Measurements from ENCODE around the gene C10orf120. TPM values are rescaled to one million over a fixed set of nuclear protein-coding genes. Genes with fewer than 3 reads are reported as not detected.
A peak's percentile ranks its signal among the peaks of the same experiment; 100 is the strongest.

C10orf120 gene
- total and polyA plus RNA-seq, 10 donors = not detected

GRCh38 chr10:122706947-122707346 lies 7.3 kb upstream of the C10orf120 start:
- no peaks in the 10 kb centered on the region for H3K9me3 ChIP-seq
- 65 to 80% (median 72%) methylated on average over 4 of the region's 4 CpGs for WGBS, 5 donors
- no peak overlapping the region for H3K4me3 ChIP-seq
- no peak for DNase-seq
- H3K27ac ChIP-seq = no peak overlapping the region
- peaks cover 0 to 34% (median 3%) of the 10 kb centered on the region in 7 donors for H3K27me3 ChIP-seq (replicated peaks in 1 of 7)
- intact Hi-C loops (cut with DNase I; ENCODE audit: low total_unique reads) = no loop called here
- H3K4me1 ChIP-seq = no peaks in the 10 kb centered on the region
- TF ChIP-seq CTCF (IDR thresholded peaks at IDR 0.05 in 8 of 11, conservative IDR thresholded peaks at IDR 0.05 in 3 of 11) = no peak
- TF ChIP-seq POLR2A (IDR thresholded peaks at IDR 0.05) = no peak
- no peak for TF ChIP-seq POLR2AphosphoS5 (IDR thresholded peaks at IDR 0.05)
- no peaks in the 10 kb centered on the region for H3K36me3 ChIP-seq

GRCh38 chr10:122706467-122706866 lies 6.8 kb upstream of the C10orf120 start:
- WGBS, 5 donors = 85 to 95% (median 90%) methylated on average over 2 of the region's 2 CpGs
- no peaks in the 10 kb centered on the region for H3K4me1 ChIP-seq
- H3K27me3 ChIP-seq (replicated peaks in 1 of 7) = peaks cover 0 to 29% (median 3%) of the 10 kb centered on the region in 7 donors
- DNase-seq = no peak
- intact Hi-C loops (cut with DNase I; ENCODE audit: low total_unique reads) = no loop called here
- no peaks in the 10 kb centered on the region for H3K9me3 ChIP-seq
- TF ChIP-seq POLR2AphosphoS5 (IDR thresholded peaks at IDR 0.05) (no peak), POLR2A (IDR thresholded peaks at IDR 0.05) (no peak), CTCF (IDR thresholded peaks at IDR 0.05 in 8 of 11, conservative IDR thresholded peaks at IDR 0.05 in 3 of 11) (no peak)
- H3K27ac ChIP-seq = no peak overlapping the region
- H3K4me3 ChIP-seq = no peak overlapping the region
- no peaks in the 10 kb centered on the region for H3K36me3 ChIP-seq

GRCh38 chr10:122703483-122704448 lies 4.1 kb upstream of the C10orf120 start:
- no peak overlapping the region for H3K27ac ChIP-seq
- no peaks in the 10 kb centered on the region for H3K36me3 ChIP-seq
- H3K4me3 ChIP-seq = no peak overlapping the region
- intact Hi-C loops (cut with DNase I; ENCODE audit: low total_unique reads) = no loop called here
- 41 to 52% (median 46%) methylated on average over 9 of the region's 9 CpGs for WGBS, 5 donors
- peaks cover 0 to 8% (median 0%) of the 10 kb centered on the region in 7 donors for H3K27me3 ChIP-seq (replicated peaks in 1 of 7)
- peak; percentile 83 for DNase-seq
- H3K4me1 ChIP-seq = no peaks in the 10 kb centered on the region
- no peaks in the 10 kb centered on the region for H3K9me3 ChIP-seq
- peak in 10 of 11 experiments; percentile 41 to 77 (median 60) for TF ChIP-seq CTCF (IDR thresholded peaks at IDR 0.05 in 8 of 11, conservative IDR thresholded peaks at IDR 0.05 in 3 of 11)
- TF ChIP-seq POLR2A (IDR thresholded peaks at IDR 0.05) = no peak

- DNase-seq = no peak
- Histone ChIP-seq H3K36me3 (no peaks in the 10 kb centered on the region), H3K9me3 (no peaks in the 10 kb centered on the region), H3K27ac (no peak overlapping the region), H3K4me3 (no peak overlapping the region), H3K27me3 (replicated peaks in 1 of 7) (no peaks in the 10 kb centered on the region), H3K4me1 (no peaks in the 10 kb centered on the region)
- TF ChIP-seq CTCF (IDR thresholded peaks at IDR 0.05 in 8 of 11, conservative IDR thresholded peaks at IDR 0.05 in 3 of 11) = no peak
- no peak for TF ChIP-seq POLR2AphosphoS5 (IDR thresholded peaks at IDR 0.05)
- TF ChIP-seq POLR2A (IDR thresholded peaks at IDR 0.05) = no peak
- intact Hi-C loops (cut with DNase I; ENCODE audit: low total_unique reads) = no loop called here
- WGBS, 5 donors = 71 to 82% (median 77%) methylated on average over 2 of the region's 2 CpGs
Observed at GRCh38 chr10:122702275-122702674, 2.6 kb upstream of the C10orf120 start.
